OCI-LY1 (cell line): ENCODE measurements around the gene MCC.

Source experiments
- H2AFZ ChIP-seq: fragments of 200-600 bp; sonication (generic), shearing (Covaris generic); 2 replicates; pipeline ENCODE4 v1.6.0; 2014; ENCODE audit warnings: antibody characterized with exemption, mild to moderate bottlenecking, low read length
- H3F3A ChIP-seq: fragments of 200-600 bp; sonication (generic), shearing (Covaris generic); 2 replicates; pipeline ENCODE4 v1.6.0; 2014; ENCODE audit warnings: mild to moderate bottlenecking, antibody characterized with exemption, low read length, moderate library complexity; ENCODE audit not compliant: insufficient read depth
- H3K27ac ChIP-seq: fragments of 200-600 bp; sonication (generic); 2 replicates; pipeline ENCODE4 v1.5.1; 2014; ENCODE audit warnings: low read length, mixed run types, mild to moderate bottlenecking, low read depth; ENCODE audit not compliant: poor library complexity, severe bottlenecking
- H3K27me3 ChIP-seq: fragments of 200-600 bp; sonication (generic); 2 replicates; pipeline ENCODE4 v1.6.0; 2014; ENCODE audit warnings: antibody characterized with exemption, mild to moderate bottlenecking, low read length, moderate library complexity; ENCODE audit not compliant: insufficient read depth
- H3K36me3 ChIP-seq: fragments of 200-600 bp; sonication (generic); 2 replicates; pipeline ENCODE4 v1.6.1; 2014; ENCODE audit warnings: mild to moderate bottlenecking, antibody characterized with exemption, low read length, moderate library complexity, mixed read lengths; ENCODE audit not compliant: insufficient read depth
- H3K4me1 ChIP-seq: fragments of 200-600 bp; sonication (generic); 2 replicates; pipeline ENCODE4 v1.5.1; 2014; ENCODE audit warnings: mild to moderate bottlenecking, low read length, moderate library complexity; ENCODE audit not compliant: insufficient read depth, severe bottlenecking
- H3K4me2 ChIP-seq: fragments of 200-600 bp; sonication (generic), shearing (Covaris generic); 2 replicates; pipeline ENCODE4 v1.6.1; 2014; ENCODE audit warnings: low read length
- H3K4me3 ChIP-seq: fragments of 200-600 bp; sonication (generic); 2 replicates; pipeline ENCODE4 v1.5.1; 2014; ENCODE audit warnings: low read length, low read depth, mild to moderate bottlenecking, mixed read lengths; ENCODE audit not compliant: poor library complexity, severe bottlenecking
- H3K79me2 ChIP-seq: fragments of 200-600 bp; shearing (Covaris generic); 2 replicates; pipeline ENCODE4 v1.6.1; 2016; ENCODE audit warnings: mixed run types, low read length, mixed read lengths; ENCODE audit not compliant: insufficient read depth
- H3K9ac ChIP-seq: fragments of 200-600 bp; sonication (generic), shearing (Covaris generic); 2 replicates; pipeline ENCODE4 v1.6.1; 2014; ENCODE audit warnings: mild to moderate bottlenecking, low read length, mixed read lengths
- H3K9me2 ChIP-seq: fragments of 200-600 bp; sonication (generic), shearing (Covaris generic); 2 replicates; pipeline ENCODE4 v1.6.1; 2014; ENCODE audit warnings: low read depth, mild to moderate bottlenecking, low read length, mixed read lengths
- H3K9me3 ChIP-seq: fragments of 200-600 bp; shearing (Covaris generic); 2 replicates; pipeline ENCODE4 v1.6.1; 2014; ENCODE audit warnings: low read length, mixed read lengths
- H4K20me1 ChIP-seq: fragments of 200-600 bp; sonication (generic), shearing (Covaris generic); 2 replicates; pipeline ENCODE4 v1.6.0; 2016; ENCODE audit warnings: mild to moderate bottlenecking, low read length; ENCODE audit not compliant: insufficient read depth
- EZH2 ChIP-seq: fragments of 200-600 bp; sonication (generic), shearing (Covaris generic); IDR thresholded peaks from 2 replicates; pipeline ENCODE4 v1.8.0; 2017; ENCODE audit warnings: borderline replicate concordance, mixed run types, mild to moderate bottlenecking, antibody characterized with exemption, low read length, moderate library complexity, mixed read lengths
- TF ChIP-seq, protein P1 (sequence below): fragments of 200-600 bp; sonication (generic), shearing (Covaris generic); IDR thresholded peaks from 2 replicates; pipeline ENCODE4 v1.5.1; 2017; ENCODE audit warnings: mild to moderate bottlenecking, antibody characterized with exemption, low read length, moderate library complexity, mixed read lengths

The MCC gene

DNA sequence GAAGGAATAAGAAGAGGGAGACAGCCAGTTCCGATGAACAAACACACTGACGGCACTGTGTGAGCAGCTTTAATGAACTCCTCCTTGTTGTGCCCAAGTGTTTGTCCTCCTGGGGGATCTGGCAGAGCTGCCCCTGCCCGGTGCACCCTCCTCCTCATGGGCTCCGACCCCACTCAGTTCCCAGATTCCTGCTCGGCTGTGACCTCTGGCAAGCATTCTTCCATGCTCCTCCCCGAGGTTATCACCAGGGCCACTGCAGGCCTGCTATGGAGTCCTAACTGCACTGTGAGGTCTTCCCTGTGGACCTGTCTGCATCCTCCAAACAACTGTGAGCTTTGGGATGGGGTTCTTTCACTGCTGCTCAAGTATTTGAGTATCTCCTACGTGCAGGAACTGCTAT, 369.5 kb downstream of the MCC start:
- no peak for TF ChIP-seq EZH2
- TF ChIP-seq, protein P1, sequence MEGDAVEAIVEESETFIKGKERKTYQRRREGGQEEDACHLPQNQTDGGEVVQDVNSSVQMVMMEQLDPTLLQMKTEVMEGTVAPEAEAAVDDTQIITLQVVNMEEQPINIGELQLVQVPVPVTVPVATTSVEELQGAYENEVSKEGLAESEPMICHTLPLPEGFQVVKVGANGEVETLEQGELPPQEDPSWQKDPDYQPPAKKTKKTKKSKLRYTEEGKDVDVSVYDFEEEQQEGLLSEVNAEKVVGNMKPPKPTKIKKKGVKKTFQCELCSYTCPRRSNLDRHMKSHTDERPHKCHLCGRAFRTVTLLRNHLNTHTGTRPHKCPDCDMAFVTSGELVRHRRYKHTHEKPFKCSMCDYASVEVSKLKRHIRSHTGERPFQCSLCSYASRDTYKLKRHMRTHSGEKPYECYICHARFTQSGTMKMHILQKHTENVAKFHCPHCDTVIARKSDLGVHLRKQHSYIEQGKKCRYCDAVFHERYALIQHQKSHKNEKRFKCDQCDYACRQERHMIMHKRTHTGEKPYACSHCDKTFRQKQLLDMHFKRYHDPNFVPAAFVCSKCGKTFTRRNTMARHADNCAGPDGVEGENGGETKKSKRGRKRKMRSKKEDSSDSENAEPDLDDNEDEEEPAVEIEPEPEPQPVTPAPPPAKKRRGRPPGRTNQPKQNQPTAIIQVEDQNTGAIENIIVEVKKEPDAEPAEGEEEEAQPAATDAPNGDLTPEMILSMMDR: no peak
- no peaks in the 10 kb centered on the region for H3K4me1 ChIP-seq
- H3K36me3 ChIP-seq: no peaks in the 10 kb centered on the region
- H3K9ac ChIP-seq: no peak overlapping the region
- H3K4me2 ChIP-seq: no peak overlapping the region
- H3K27me3 ChIP-seq: no peaks in the 10 kb centered on the region
- H3K4me3 ChIP-seq: no peak overlapping the region
- H3K9me3 ChIP-seq: no peaks in the 10 kb centered on the region
- no peaks in the 10 kb centered on the region for H3F3A ChIP-seq
- H3K9me2 ChIP-seq: no peaks in the 10 kb centered on the region
- no peaks in the 10 kb centered on the region for H4K20me1 ChIP-seq
- H3K27ac ChIP-seq: no peak overlapping the region
- H3K79me2 ChIP-seq: no peaks in the 10 kb centered on the region
- H2AFZ ChIP-seq: no peak overlapping the region

DNA sequence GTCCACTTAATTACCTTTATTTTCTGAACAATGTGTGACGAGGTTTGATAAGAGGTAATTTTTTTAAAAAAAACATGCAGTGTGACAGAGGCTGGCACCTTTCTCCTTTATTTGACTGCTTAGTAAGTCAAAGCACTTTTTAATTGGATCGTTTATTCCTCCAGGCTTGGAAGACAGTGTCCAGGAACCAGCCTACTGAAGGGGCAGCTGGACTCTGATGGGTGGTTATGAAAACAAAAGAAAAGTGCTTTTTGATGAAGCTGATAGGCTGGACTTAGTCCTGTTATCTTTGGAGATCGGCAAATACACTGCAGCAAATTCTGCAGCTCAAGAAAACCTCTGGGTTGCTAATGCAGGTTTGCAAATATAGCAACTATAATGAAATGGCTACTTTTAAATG, 370.0 kb downstream of the MCC start:
- Histone ChIP-seq H3K9me2 (no peaks in the 10 kb centered on the region), H3K4me3 (no peak overlapping the region), H3K9me3 (no peaks in the 10 kb centered on the region), H3K4me2 (no peak overlapping the region), H3K9ac (no peak overlapping the region), H3K27me3 (no peaks in the 10 kb centered on the region), H3F3A (no peaks in the 10 kb centered on the region), H3K36me3 (no peaks in the 10 kb centered on the region), H3K79me2 (no peaks in the 10 kb centered on the region), H4K20me1 (no peaks in the 10 kb centered on the region), H3K4me1 (no peaks in the 10 kb centered on the region), H2AFZ (no peak overlapping the region), H3K27ac (no peak overlapping the region)
- no peak for TF ChIP-seq EZH2
- TF ChIP-seq, protein P1: no peak

DNA sequence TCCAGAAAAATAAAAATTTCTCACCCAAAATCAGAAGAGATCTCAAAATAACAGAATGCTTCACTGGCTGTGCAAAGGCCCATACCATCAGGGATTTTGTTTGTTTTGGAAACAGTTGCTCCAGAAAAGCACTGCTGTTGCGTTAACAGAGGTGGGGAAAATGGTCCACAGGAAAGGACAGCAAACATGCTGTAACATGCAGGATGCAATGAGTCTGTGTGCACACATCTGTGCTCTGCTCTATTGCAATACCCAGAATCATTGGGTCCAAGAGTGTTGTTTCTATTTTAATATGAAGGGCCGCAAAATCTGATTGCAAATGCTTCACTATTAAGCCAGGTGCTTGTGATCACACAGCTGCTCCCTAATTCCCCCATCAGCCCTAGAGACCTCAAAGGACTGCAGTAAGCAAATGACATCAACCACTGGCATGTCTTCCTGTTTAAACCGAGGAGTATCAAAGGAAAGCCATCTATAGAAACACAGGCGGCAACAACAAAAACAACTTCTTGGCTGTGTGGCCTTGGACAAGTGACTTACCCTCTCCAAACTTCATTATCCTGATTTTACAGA, 370.6 kb downstream of the MCC start:
- Histone ChIP-seq H3K9ac (no peak overlapping the region), H3K4me1 (no peaks in the 10 kb centered on the region), H4K20me1 (no peaks in the 10 kb centered on the region), H3K27me3 (no peaks in the 10 kb centered on the region), H2AFZ (no peak overlapping the region), H3K79me2 (no peaks in the 10 kb centered on the region), H3K9me3 (no peaks in the 10 kb centered on the region), H3K27ac (no peak overlapping the region), H3K36me3 (no peaks in the 10 kb centered on the region), H3K4me2 (no peak overlapping the region), H3K4me3 (no peak overlapping the region), H3F3A (no peaks in the 10 kb centered on the region), H3K9me2 (no peaks in the 10 kb centered on the region)
- TF ChIP-seq, protein P1: no peak
- no peak for TF ChIP-seq EZH2
